Activated CD4-positive, alpha-beta T cell treated with anti-CD3 and anti-CD28 coated beads, Interleukin-2, amount 10 ng/mL, durations not matched to agents 24 days and 14 days (primary cell): ENCODE measurements around the gene CA6. TPM values are rescaled to one million over a fixed set of nuclear protein-coding genes. Genes with fewer than 3 reads are reported as not detected.
"Not testable (repeated sequence)": the region's sequence is repeated elsewhere in the genome, so short reads cannot be mapped to it uniquely, and the experiment has no call there.

Experiments used
- DNase-seq: peaks from one replicate; pipeline ENCODE4 v3.0.0; 2022
- H3K27ac Mint-ChIP-seq: one replicate; pipeline ENCODE4 v1.8.0; 2022; ENCODE audit warnings: mild to moderate bottlenecking, mixed read lengths
- H3K27me3 Mint-ChIP-seq: one replicate; pipeline ENCODE4 v1.8.0; 2022; ENCODE audit warnings: mixed read lengths
- H3K36me3 Mint-ChIP-seq: one replicate; pipeline ENCODE4 v1.8.0; 2022; ENCODE audit warnings: low read depth, mild to moderate bottlenecking, mixed read lengths
- H3K4me1 Mint-ChIP-seq: one replicate; pipeline ENCODE4 v1.8.0; 2021; ENCODE audit warnings: mixed read lengths
- H3K4me3 Mint-ChIP-seq: one replicate; pipeline ENCODE4 v1.8.0; 2022; ENCODE audit warnings: mild to moderate bottlenecking, moderate library complexity, mixed read lengths
- H3K9me3 Mint-ChIP-seq: one replicate; pipeline ENCODE4 v1.8.0; 2021; ENCODE audit warnings: mixed read lengths
- intact Hi-C: fragments of 100-400 bp; cut with micrococcal nuclease; formaldehyde crosslinking; loops from one replicate; pipeline ENCODE4 v1.15.1; 2023
- total RNA-seq: library from RNA; stranded (reverse); gene quantifications from 2 replicates; pipeline ENCODE4 v1.2.3, GENCODE V29; 2022

The CA6 gene
- total RNA-seq, 1 donor from 2014 or later, result 1.0 TPM

GRCh38 chr1:9008236-9008635, 62.6 kb downstream of the CA6 start:
- Mint-ChIP-seq H3K27ac (no peak overlapping the region), H3K4me1 (peaks cover 9% of the 10 kb centered on the region), H3K36me3 (no peaks in the 10 kb centered on the region), H3K4me3 (no peak overlapping the region), H3K27me3 (peaks cover 5% of the 10 kb centered on the region), H3K9me3 (no peaks in the 10 kb centered on the region)
- intact Hi-C loops, result no loop called here
- DNase-seq, result no peak

- Mint-ChIP-seq H3K27me3 (peaks cover 5% of the 10 kb centered on the region), H3K4me3 (no peak overlapping the region), H3K9me3 (no peaks in the 10 kb centered on the region), H3K36me3 (no peaks in the 10 kb centered on the region), H3K4me1 (peaks cover 9% of the 10 kb centered on the region), H3K27ac (no peak overlapping the region)
- intact Hi-C loops, result loop anchor here (1.0 kb wide), 1 partner anchor 92 kb away; no protein-coding TSS in a partner anchor
- peak; percentile 83 for DNase-seq
Measured at GRCh38 chr1:9009438-9010370, 64.0 kb downstream of the CA6 start.

DNA sequence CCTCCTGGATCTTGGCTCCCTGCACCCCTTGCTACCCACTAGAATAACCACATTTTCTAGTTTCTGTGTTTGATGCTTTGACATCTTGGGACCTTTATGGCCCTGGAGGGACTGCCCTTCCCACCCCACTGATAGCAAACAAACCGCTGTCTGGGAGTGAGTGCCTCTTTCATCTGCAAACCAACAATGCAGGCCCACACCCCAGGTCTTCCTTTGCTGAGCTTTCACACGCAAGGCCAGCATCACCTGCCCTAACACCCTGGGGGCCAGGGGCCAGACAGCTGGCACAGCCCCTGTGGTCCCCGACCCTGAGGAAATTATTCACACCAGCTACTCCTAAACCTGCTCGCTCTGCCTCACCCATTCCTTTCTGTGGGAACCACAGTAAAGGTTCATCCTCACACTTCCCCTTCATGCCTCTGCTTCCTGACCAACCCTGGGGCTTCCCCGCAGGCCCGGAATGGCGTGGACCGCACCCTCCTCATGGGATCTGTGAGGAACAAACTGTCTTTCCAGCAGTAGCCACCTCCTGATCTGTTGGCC, 65.2 kb downstream of the CA6 start:
- Mint-ChIP-seq H3K36me3 (no peaks in the 10 kb centered on the region), H3K27ac (no peak overlapping the region), H3K4me3 (no peak overlapping the region), H3K4me1 (peaks cover 4% of the 10 kb centered on the region), H3K9me3 (no peaks in the 10 kb centered on the region), H3K27me3 (peaks cover 5% of the 10 kb centered on the region)
- DNase-seq, result no peak
- intact Hi-C loops, result loop anchor here (1.0 kb wide), 1 partner anchor 90 kb away; no protein-coding TSS in a partner anchor

- H3K9me3 Mint-ChIP-seq, result no peaks in the 10 kb centered on the region
- H3K27ac Mint-ChIP-seq, result no peak overlapping the region
- H3K4me3 Mint-ChIP-seq, result no peak overlapping the region
- peaks cover 6% of the 10 kb centered on the region for H3K27me3 Mint-ChIP-seq
- intact Hi-C loops, result no loop called here
- no peaks in the 10 kb centered on the region for H3K36me3 Mint-ChIP-seq
- peaks cover 4% of the 10 kb centered on the region for H3K4me1 Mint-ChIP-seq
- no peak for DNase-seq
Measured at GRCh38 chr1:9013819-9014218, 68.2 kb downstream of the CA6 start.

DNA sequence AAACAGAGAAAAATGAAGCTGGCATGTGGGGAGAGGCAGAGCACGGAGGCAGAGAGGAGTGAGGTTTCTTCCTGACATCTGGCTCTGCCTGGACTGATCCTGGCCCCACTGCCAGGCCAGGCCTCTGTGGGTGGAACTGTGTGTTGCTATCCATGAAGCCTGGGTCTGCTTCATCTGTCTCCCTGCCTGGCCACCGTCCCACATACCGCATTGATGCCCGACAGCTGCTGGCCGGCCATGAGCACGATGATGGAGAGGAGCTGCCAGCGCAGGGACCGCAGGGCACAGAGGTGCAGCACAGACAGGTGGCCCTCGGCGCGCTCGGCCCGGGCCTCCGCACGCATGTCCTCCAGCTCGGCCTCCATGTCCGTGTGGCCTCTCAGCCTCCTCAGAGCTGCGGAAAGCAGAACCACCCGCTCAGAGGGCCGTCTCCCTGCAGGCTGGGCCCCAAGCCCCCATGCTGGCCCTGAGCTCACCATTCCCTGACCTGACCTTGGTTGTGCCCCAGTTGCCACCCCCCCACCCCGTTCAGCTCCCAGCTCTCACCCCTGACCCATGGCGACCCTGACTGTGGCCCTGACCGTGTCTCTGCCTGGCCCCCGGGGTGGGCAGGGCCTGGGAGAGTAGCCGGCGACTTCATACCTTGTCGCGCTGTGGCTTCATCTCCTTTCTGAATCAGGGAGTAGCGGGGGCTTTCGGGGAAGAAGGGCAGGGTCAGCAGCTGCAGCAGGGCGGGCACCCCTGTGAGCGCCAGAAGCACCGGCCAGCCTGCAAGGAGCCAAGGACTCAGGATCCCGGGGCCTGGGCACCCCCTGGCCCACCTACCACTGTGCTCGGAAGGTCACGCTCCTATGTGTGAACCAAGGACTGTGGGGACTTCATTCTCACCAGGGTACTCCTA, 69.1 kb downstream of the CA6 start:
- intact Hi-C loops, result no loop called here
- DNase-seq, result no peak
- H3K4me1 Mint-ChIP-seq, result peaks cover 4% of the 10 kb centered on the region
- H3K36me3 Mint-ChIP-seq, result no peaks in the 10 kb centered on the region
- H3K9me3 Mint-ChIP-seq, result no peaks in the 10 kb centered on the region
- peaks cover 4% of the 10 kb centered on the region for H3K27me3 Mint-ChIP-seq
- H3K4me3 Mint-ChIP-seq, result no peak overlapping the region
- no peak overlapping the region for H3K27ac Mint-ChIP-seq

DNA sequence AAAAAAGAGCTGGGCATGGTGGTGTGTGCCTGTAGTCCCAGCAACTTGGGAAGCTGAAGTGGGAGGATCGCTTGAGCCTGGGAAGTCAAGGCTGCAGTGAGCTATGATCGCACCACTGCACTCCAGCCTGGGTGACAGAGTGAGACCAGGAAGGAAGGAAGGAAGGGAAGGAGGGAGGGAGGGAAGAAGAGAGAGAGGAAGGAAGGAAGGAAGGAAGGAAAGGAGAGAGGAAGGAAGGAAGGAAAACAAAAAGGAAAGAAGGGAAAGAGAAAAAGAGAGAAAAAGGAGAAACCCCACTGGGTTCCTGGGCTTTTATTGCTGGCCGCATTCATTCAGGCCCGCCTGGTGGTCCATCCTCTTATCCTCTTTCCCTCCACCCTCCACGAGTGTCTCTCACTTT, 70.8 kb downstream of the CA6 start:
- no peak overlapping the region for H3K4me3 Mint-ChIP-seq
- no peak for DNase-seq
- no peaks in the 10 kb centered on the region for H3K4me1 Mint-ChIP-seq
- H3K36me3 Mint-ChIP-seq, result no peaks in the 10 kb centered on the region
- no peaks in the 10 kb centered on the region for H3K9me3 Mint-ChIP-seq
- H3K27me3 Mint-ChIP-seq, result peaks cover 13% of the 10 kb centered on the region
- intact Hi-C loops, result no loop called here
- no peak overlapping the region for H3K27ac Mint-ChIP-seq

GRCh38 chr1:9018333-9018732, 72.7 kb downstream of the CA6 start:
- Mint-ChIP-seq H3K27ac (no peak overlapping the region), H3K9me3 (no peaks in the 10 kb centered on the region), H3K4me1 (no peaks in the 10 kb centered on the region), H3K36me3 (no peaks in the 10 kb centered on the region), H3K4me3 (no peak overlapping the region), H3K27me3 (peaks cover 10% of the 10 kb centered on the region)
- no peak for DNase-seq
- intact Hi-C loops, result no loop called here

GRCh38 chr1:9019896-9020295, 74.2 kb downstream of the CA6 start:
- peaks cover 10% of the 10 kb centered on the region for H3K27me3 Mint-ChIP-seq
- DNase-seq, result no peak
- no peaks in the 10 kb centered on the region for H3K9me3 Mint-ChIP-seq
- H3K4me1 Mint-ChIP-seq, result no peaks in the 10 kb centered on the region
- intact Hi-C loops, result no loop called here
- H3K4me3 Mint-ChIP-seq, result no peak overlapping the region
- H3K36me3 Mint-ChIP-seq, result no peaks in the 10 kb centered on the region
- no peak overlapping the region for H3K27ac Mint-ChIP-seq

DNA sequence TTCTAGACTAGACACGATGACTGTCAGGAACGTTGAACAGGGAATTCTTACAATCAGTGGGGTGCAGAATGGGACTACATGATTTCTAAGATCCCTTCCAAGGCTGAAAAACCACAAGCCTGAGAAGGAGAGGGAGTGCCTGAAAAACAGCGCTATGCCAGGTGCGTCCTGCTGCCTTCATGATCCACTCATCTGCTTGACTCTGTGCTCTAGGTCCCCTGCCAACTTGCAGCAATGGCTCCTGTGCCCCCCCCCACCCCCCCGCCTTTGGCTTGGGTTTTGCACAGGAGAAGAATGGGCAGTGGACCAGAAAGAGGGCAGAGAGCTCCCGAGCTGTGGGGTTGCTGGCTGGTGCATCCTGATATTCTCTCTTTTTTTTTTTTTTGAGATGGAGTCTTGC, 74.6 kb downstream of the CA6 start:
- DNase-seq, result no peak
- Mint-ChIP-seq H3K27ac (no peak overlapping the region), H3K9me3 (no peaks in the 10 kb centered on the region), H3K4me3 (no peak overlapping the region), H3K27me3 (peaks cover 10% of the 10 kb centered on the region), H3K36me3 (no peaks in the 10 kb centered on the region), H3K4me1 (no peaks in the 10 kb centered on the region)
- intact Hi-C loops, result no loop called here

DNA sequence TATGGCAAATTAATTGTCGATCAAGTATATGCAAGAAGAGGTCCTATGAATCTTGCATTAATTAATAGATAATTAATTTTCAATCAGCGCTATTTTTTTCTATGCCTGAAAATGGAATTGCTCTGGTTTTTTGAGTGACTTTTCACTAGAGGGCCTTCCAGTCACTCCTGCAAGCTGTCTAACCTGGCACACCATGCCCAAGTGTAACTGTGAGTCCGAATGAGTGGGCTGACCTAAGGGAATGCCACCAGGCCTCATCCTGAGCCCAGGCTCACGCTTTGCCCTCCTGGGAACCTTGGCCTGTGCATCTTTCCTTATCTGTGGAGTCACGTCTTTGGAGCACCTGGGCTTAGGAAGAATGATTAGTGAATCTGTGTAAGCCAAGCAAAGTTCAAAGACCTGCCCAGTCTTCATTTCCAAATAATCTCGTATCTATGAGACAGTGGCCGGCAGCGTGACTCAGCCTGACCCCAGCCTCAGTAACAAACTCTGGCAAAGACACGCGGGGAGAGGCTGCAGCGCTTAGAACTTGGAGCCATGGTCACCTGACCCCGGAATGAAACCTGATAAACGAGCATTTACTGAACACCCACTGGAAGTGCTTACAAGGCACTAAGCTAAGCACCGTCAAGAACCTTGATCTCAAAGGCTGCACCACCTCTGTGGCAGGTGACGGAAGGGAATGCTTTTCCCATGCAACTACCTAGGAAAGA, 76.5 kb downstream of the CA6 start:
- H3K27me3 Mint-ChIP-seq, result peaks cover 10% of the 10 kb centered on the region
- H3K4me3 Mint-ChIP-seq, H3K9me3 Mint-ChIP-seq, H3K27ac Mint-ChIP-seq, intact Hi-C loops, H3K36me3 Mint-ChIP-seq, DNase-seq, H3K4me1 Mint-ChIP-seq: not testable (repeated sequence)

- no peak overlapping the region for H3K27ac Mint-ChIP-seq
- no peaks in the 10 kb centered on the region for H3K9me3 Mint-ChIP-seq
- DNase-seq, result no peak
Measured at GRCh38 chr1:9022773-9023172, 77.1 kb downstream of the CA6 start.

More at GRCh38 chr1:9022773-9023172, 77.1 kb downstream of the CA6 start:
- Mint-ChIP-seq H3K4me1 (no peaks in the 10 kb centered on the region), H3K4me3 (no peak overlapping the region), H3K36me3 (no peaks in the 10 kb centered on the region), H3K27me3 (peaks cover 11% of the 10 kb centered on the region)
- intact Hi-C loops, result no loop called here
